Activated T-helper 9 cell treated with anti-CD3 and anti-CD28 coated beads, Interleukin-2, amount 50 U/mL, for 16 hours (primary cell): Measurements from ENCODE around the gene ENOX1.
"Not testable (repeated sequence)": the region's sequence is repeated elsewhere in the genome, so short reads cannot be mapped to it uniquely, and the experiment has no call there.

Source experiments
- DNase-seq: peaks from one replicate; pipeline ENCODE4 v3.0.0-alpha.2; 2020; ENCODE audit warnings: low read depth

The ENOX1 gene

DNA sequence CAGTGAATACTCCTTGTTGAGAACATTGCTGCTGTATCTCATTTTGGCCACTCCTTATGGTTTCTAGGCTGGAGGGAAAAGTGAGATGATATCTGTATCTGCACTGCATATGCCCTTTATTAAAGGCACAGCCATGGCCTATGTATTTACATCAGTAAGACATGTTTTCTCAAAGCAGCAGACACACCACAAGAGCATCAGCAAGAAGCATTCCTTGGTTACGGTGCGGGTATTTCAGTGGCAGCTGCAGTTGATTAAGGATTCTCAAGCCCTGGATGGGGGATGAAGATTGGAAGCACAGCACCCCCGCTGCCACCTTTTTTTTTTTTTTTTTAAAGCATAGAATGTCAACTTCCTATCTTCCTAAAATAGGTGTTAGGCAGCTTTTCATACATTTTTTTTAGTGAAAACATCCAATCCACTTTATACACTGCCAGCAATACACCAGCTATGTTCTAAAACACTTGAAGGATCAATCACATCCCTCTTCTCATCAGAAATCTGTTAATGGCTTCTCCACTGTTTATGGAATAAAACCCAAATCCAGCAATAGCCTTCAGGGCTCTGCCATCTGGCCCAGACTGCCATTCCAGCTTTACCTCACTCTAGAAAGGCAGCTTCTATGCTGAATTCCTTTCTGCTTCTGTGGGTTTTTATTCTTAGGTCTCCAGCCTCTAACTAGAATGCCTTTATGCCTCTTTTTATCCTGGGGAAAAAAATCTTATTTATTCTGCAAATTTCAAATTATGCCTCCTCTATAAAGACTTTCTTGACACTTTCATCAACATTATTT lies 432.4 kb downstream of the ENOX1 start:
- DNase-seq = no peak

DNA sequence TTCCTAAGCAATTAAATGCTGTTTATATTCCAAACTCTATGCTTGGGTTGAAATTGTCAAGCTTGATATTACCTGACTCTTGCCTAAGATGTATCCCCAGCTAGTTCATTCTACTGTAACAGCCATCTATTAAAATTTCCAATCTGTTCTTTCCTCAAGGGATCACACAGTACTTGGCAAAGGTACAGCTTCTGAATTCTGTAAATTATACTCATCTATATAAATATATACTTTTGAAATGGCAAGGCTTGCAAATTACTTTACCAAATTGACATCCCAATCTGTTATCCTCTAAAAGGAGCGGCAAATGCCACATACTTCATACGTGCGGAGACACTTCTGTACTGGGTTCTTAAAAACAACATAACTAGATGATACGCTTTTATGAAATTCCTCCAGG lies 433.1 kb downstream of the ENOX1 start:
- DNase-seq = no peak

DNA sequence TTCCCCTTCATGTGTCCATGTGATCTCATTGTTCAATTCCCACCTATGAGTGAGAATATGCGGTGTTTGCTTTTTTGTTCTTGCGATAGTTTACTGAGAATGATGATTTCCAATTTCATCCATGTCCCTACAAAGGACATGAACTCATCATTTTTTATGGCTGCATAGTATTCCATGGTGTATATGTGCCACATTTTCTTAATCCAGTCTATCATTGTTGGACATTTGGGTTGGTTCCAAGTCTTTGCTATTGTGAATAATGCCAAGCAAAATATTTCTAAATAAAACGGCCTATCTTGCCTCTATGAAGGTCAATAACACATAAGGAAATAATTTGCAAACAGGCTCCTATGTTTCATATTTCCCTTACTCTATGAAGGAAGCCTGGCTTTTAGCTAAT lies 435.2 kb downstream of the ENOX1 start:
- not testable (repeated sequence) for DNase-seq

DNA sequence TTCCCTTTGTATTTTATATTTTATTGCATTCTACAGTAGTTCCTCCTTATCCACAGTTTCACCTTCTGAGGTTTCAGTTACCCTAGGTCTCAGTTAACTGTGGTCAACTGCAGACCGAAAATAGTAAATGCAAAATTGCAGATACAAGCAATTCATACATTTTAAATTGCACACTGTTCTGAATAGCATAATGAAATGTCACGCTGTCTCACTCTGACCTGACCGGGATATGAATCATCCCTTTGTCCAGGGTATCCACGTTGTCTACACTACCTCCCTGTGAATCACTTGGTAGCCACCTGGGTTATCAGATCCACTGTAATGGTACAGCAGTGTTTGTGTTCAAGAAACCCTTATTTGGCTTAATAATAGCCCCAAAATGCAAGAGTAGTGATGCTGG lies 438.4 kb downstream of the ENOX1 start:
- DNase-seq = no peak

DNA sequence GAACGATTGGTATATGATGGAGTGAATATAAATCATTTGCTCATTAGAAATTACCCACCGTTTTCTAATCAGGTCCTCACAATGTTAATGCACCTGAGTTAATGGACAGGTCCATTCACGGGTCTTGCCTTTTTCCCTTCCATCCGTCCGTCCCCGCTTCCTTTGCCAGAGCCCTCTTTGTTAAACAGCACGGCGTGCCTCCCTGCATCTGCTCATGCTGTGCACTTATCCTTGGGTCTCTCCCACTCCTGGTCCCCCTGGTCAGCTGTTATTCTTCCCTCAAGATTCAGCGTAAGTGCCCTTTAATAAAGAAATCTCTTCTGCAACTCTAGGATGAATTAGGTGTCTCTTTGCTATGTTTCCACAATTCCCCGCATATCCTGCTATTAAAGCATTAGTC lies 438.9 kb downstream of the ENOX1 start:
- DNase-seq = no peak

DNA sequence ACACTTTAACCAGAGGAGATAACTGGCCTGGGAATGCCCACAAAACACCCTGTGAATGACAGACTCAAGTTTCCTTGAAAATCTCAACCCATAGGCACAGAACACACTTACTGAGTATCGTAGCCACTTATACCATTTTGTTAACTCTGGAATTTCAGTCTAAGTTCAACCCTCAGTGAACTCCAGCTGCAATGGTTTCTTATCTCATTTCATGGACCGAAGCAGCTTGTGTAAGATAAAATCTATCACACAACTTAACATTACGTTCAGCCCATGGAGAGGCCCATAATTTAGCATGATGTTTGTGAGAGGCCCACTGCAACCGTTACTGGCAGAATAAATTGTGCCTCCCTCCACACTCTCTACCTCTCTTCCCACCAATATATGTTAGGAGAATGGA lies 440.3 kb downstream of the ENOX1 start:
- no peak for DNase-seq

DNA sequence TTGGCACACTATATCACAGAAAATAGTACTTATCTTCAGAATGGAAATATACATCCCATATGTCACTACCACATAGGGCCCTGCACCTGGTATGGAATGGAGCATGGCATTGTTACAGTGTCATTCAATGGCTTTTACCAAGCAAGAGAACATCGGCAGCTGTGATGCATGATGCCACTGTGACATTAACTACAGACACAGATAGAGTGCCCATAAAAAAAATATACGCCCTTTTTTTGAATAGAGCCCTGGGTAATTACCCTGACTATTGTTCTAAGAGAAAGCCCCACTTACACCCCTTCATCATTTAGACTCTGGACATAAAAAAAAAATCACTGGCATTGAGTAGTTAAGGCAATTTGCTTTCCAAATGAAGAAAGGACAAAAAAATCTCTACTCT lies 443.1 kb downstream of the ENOX1 start:
- no peak for DNase-seq

DNA sequence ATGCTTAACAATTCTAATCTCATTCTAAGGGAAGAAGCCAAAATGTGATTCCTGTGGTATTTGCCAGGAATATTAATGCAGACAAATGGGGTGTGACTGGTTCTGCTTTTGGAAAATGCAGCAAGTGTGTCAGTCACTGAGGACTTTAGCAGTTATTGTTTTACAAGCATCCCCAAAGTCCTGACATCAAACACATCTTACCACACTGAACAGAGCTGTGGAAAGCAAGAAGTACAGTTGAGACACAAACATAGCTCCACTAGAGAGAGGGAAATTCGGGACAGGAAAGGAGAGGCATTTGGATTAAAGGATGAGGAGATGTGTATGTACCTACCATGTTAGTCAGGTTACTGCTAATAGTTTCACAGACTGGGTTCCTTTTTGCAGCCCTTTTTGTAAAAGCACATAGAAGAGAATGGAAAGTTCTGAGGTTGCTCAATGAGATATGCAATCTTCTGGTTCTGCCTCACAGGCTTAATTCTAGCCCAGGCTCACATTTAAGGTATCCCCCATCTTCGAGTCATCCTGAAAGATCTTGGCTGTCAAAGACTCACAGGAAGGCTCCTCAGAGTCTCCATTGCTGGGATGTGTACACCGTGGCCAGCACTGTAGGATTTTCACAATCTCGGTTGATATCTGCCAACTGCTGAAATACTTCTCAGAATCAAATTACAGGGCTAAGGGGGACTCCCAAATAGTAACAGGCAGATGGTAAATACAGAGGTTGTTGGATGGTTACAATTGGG lies 446.8 kb downstream of the ENOX1 start:
- DNase-seq = no peak

DNA sequence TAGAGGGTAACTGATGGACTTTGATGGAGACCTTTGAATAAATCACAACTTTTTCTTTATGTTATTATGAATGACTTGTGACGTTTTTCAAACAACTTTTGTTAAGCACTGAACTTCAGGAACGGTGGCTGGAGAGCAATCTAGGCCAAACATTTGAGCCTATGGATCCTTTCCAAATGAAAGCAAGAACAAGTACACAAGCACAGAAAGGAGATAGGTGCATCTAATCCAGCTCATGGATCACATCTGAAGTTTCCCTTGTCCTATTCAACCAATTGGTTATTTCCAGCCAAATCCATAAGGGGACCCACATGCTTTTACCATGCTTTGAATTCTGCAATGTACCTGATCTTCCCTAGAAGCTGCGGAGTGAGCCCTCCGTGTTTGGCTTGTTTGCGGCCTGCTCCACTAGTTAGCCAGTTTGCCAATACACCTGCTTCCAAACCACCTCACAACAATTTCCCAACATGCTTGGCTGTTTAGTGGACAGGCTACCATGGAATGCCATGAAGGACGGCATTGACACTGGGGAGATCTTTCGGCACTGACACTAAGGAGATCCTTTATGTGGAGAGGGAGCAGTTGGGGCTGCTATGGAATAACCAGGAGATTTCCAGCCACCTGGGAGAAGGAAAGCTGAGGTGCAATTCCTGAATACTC lies 447.5 kb downstream of the ENOX1 start:
- DNase-seq = no peak

DNA sequence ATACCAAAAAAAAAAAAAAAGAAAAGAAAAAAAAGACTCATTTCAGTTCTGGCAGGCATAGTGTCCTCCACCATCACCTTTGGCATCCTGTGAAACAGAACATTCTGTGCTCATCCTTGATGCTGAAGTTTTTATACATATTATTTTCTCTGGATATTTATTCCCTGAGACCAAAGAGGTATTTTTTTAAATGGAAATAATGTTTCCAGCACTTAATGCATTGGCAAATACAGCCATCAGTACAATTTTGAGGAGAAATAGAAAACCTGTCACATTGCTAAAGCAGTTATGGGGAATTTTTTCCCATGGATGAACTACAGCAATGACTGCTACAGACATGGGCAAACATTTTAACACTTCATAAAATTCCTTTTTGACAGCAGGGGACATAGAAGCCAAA lies 451.0 kb downstream of the ENOX1 start:
- no peak for DNase-seq

DNA sequence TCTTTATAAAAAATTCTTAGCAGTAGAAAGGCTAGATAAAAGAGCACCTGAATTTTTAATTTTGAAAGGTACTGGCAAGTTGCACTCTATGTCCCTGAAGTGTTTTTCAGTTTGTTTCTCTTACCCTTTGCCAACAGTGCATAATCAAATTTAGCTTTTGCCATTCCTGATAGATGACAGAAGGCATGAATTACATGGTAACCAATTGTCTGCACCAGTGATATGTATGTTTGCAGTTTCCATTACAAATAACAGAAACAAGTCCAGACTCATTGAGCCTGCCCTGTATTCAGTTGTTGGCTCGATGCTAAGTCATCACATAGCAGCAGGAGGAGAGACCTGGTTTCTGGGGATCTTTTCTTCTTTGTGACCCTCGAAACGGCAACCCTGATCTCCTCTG lies 453.6 kb downstream of the ENOX1 start:
- no peak for DNase-seq

DNA sequence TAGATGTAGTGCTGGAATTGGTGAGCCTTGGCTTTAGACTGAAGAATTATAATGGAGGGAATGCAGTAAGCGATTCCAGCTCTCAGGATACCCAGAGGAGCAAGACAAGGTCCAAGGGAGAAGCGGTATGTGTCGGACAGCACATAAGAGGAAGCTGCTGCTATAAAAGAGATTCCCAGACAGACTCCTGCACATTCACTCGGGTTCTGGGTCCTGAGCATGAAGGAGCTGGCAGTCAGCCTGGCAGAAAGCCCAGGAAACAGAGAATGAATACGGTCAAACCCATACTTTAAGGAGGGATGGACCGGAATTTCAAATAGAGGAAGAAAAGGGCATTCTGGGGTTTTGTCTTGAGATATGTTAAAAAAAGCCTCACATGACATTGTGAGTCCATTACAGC lies 455.1 kb downstream of the ENOX1 start:
- DNase-seq = no peak

DNA sequence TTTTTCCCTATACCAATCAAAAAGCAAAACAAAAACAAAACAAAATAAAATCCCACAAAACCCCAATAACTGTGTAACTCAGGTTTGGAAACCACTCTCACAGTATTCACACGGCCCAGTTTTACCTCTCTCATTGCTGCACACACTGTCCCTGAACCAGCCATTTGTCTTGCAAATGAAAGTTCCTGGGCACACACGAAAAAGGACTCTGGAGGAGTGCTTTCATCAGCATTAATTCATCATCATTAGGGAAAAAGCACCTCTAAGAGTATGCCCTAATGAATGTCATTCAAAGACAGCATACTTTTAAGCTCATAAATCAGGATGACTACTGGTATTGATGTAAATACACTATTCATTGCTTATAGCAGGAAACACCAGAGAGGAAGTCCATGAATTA lies 457.1 kb downstream of the ENOX1 start:
- no peak for DNase-seq

DNA sequence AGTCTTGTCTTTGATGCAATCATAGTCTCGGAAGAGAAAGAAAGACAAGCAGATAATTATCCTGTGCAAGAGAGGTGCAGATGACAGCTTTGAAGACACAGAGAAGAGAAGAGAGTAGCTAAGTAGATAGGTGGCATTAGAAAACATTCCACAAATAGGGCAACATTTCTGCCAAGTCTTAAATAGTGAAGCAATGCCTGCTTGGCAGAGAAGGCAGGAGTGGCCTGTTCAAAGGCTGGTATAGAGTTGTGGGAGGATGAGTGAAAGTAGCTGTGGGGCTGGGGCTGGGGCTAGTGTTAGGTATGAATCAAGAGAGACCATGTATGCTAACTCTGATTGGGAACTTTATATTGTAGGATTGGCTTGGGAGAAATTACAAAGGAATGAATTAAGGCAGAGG lies 457.9 kb downstream of the ENOX1 start:
- no peak for DNase-seq

DNA sequence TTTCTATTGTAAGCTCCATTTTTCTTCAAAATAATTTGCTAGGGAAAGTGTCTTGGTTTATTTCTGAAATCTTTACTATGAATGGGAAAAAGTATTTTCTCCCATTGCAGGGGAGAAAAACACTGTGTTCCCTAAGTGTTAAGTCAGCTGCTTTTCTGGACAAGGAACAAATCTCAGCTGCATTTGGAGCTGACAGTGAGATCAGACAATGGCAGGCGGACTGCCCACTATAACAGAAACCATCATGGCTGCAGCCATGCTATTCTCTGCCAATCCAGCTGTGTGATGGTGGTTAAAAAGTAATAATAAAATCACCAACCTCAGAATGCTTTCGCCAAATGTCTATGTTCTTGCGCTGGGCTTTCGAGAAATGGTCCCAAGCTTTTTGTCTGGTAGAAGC lies 460.7 kb downstream of the ENOX1 start:
- DNase-seq = no peak

DNA sequence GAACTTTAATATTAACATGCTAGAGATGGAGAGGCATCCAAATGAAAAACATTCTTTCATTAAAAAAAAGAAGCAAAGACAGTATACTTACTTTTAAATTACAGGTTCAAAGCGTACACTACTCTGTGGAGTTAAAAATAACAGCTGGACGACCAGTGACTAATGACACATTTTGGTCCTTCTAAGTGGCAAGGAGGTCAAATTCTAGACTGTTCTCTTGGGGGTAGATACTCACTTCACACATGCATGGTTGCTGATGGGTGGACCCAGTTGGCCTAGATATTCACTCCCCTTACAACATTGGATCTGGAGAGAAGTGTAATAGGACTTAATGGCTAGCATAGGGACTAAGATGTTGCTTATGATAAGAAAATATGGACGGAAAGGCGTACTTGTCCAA lies 461.1 kb downstream of the ENOX1 start:
- no peak for DNase-seq

DNA sequence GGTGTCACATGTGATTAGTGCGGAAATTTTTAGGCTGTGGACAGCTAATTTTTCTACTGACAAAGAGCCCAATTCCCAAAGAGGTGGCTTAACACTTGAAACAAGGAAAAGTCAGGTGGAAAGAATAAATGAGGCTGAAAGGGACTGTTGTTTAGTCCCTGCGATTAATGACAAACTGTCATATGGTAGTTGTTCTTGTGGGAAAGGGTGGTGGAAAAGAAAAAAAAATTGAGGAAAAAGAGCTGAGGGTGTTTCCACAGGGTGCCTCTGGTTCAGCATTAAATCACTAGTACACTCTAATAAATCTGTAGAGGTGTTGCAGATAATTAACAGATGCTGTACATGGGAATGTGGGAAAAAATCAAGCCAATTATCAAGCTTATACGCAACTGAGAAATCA lies 462.6 kb downstream of the ENOX1 start:
- DNase-seq = no peak

DNA sequence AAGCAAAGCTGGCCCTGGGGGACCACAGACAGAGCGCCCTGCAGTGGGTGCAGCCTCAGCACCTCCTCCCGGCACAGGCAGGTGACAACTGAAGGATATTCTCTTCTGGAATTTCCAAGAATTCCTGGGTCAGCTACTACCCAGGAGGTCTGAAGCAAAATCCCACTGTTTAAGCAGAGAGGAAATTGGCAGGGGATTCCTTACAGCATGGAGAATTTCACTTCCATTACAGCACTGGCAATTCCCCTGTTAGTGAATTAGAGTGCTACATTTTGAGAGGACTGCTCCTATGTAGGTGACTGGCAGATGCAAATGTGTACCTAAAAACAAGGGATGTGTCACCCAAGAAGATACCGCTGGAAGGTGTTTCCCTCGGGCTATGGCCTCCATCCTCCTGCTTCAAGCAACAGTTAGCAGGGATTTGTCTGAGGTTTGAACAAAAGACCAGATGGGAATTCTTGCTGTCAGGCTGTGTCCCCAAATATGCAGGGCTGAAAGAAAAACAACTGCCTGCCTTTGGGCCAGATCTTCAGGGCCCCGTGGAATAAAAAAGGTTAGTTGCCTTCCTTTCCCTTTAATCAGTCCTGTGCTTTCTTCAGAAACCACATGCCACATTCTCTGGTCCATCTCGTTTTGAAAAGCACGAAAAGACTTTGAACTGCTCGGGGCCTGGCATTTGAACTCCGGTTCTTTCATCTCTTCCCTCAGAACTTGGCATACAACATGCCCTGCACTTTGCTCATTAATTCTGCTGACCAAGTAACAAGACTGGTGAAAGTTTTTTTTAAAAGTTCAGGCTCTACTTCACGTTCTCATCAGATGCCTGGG lies 466.9 kb downstream of the ENOX1 start:
- no peak for DNase-seq

DNA sequence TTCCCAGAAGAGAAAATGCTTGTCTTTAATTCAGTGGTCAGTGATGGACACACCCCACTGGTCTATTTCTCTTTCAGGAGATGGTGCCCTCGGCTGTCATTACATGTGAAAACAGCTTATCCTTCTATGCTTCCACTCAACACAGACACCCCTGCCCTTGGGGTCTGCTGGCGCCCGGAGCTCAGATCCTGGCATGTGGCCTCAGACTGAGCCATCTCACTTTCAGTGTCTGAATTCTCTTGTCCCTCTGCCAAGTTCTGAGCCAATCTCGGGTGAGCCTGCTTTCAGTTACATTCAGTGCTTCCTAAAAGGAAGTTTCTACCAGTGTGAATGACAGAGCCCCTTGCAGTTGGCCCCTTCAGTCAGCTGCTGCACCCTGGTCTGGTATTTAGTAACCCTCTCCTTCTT lies 469.8 kb downstream of the ENOX1 start:
- no peak for DNase-seq

DNA sequence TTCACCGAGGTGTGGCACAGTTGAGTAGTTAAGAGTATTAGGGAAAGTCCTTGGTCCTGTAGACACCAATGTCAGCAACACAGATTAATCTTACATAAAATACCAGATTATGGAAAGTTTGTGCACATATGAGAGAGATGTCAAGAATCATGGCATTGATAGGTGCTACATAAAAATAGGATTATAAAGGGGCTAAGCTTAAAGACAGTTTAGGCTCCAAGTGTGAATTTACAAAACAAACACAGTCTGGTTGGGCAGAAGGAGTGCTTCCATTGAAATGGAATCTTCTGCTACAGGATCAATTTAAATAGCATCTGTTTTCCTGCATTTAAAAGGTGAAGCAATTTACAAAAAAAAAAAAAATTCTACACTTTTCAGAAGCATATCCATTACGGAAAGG lies 470.5 kb downstream of the ENOX1 start:
- DNase-seq = no peak

DNA sequence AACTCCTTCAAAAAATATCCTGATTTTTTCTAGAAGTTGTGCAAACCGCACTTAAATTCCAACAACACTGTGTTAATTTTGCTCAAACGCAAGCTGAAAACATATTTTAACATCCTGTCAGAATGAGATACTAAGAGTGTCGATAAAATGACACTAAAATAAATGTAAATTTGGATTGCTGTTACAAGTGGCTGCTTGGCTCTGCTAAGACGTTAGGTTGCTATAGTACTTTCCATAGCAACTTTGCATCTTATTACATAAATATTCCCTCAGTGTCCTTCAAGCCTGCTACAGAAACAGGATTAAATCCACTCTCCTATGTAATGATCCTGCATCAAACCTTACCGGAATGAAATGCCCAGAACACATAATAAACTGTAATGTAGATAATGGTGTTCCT lies 471.2 kb downstream of the ENOX1 start:
- DNase-seq = no peak

DNA sequence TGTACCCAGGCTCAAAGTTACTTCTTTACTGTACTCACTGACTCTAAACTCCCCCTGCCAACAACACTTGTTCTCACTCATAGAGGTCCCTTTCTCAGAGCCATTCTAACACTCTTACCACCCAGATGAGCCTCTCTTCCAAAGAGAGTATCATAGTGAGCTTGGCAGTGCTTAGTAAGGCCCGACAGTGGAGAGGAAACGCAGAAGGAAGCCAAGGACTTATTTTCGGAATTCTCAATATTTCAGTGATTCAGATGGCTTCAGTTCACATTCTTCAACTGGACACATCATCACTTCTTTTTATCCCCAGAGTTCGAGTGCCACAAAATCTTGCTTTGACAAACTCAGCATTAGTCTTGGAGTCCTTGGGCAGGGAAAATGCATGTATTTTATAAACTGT lies 477.5 kb downstream of the ENOX1 start:
- no peak for DNase-seq
